DMS79 treated with DMSO at 0.1 percent for 48 hours (cell line): ENCODE results near the gene UBR4.

Source experiments
- DNase-seq: peaks from one replicate; lab custom pipeline; 2025; lab: John Stamatoyannopoulos, UW

Gene UBR4

DNA sequence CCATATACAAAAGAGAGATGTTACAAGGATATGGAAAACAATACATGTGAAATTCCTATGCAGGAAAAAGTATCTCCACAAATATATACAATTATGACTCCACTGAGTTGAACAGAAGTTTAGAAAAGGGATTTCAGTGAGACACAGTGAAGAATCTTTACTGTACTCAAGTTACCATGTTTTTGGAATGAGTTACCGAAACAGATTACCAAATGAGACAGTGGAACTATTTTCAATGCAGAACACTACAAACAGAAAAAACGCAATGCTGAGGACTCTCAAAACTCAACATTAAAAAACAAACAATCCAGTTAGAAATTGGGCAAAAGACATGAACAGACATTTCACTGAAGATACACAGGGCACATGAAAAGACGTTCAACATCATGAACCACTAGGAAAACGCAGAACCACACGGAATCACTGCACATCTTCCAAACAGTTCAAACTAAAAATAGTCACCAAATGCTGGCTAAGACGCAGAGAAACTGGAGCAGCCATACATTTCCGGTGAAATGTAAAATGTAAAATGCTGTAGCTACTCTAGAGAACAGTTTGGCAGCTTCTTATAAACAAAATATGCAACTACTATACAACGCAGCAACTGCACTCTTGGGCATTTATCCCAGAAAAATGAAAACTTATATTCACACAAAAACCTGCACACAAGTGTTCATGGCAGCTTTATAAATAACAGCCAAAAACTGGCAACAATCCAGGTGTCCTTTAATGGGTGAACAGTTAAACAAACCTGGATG lies 118.7 kb downstream of the UBR4 start:
- DNase-seq = no peak

GRCh38 chr1:19089524-19089923 lies 120.5 kb downstream of the UBR4 start:
- DNase-seq = no peak

- no peak for DNase-seq
Observed at GRCh38 chr1:19088717-19089442, 121.2 kb downstream of the UBR4 start.

- DNase-seq = peak; percentile 98
Observed at GRCh38 chr1:19087737-19088594, 122.1 kb downstream of the UBR4 start.

DNA sequence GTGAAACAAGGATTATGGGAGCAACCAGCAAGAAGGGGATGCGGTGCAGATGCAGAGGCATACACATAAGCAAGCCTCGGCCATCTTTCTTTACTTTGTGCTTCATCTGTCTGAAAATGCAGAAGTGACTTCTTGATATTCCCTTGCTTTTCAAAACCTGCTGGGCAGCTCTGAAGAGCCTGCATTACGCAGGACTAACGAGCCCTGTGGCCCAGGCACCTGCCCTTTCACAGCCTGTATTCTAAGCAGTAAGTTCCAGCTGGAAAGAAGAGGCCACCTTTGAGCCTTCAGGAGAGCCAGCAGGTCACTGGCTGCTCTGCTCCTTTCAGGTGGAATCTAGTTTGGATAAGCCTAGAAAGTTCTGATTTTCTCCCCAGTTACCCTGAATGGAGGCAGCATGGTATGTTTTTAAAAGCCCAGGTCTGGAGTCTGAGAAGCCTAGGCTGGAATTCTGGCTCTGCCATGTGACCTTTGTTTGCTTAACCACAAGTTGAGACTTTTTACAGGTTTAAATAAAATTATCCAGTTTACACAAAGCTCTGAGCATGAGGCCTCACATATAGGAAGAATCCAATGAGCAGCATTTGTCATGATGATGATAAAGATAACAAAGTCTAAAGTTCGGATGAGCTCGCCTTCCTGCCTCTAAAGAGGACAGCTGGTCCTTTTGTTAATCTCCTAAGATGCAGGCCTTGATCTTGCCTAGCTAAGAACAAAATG lies 122.9 kb downstream of the UBR4 start:
- DNase-seq = peak; percentile 64

GRCh38 chr1:19086176-19086875 lies 123.7 kb downstream of the UBR4 start:
- DNase-seq = no peak

- no peak for DNase-seq
Observed at GRCh38 chr1:19084206-19084738, 125.8 kb downstream of the UBR4 start.

- DNase-seq = no peak
Observed at GRCh38 chr1:19083081-19083480, 127.0 kb downstream of the UBR4 start.

- no peak for DNase-seq
Observed at GRCh38 chr1:19081218-19081893, 128.7 kb downstream of the UBR4 start.

DNA sequence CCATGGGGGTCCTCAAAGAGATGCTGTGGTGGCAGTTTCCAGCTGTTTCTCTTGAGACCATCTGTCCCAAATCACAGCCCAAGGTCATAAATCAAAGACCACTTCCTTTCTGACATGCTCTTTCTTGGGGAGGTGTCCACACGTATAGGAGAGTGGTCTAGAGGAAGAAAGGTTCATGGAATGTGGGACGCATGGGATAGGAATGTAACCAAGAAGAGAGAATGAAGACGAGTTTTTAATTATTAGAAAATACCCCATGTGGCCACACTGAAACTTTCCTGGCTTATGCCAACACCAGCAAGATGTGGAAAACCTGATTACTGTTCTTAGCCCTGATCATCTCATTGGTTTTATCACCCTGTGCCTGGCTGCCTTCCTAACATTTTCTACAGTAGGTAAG lies 129.3 kb downstream of the UBR4 start:
- no peak for DNase-seq

GRCh38 chr1:19079541-19080472 lies 130.3 kb downstream of the UBR4 start:
- DNase-seq = no peak

DNA sequence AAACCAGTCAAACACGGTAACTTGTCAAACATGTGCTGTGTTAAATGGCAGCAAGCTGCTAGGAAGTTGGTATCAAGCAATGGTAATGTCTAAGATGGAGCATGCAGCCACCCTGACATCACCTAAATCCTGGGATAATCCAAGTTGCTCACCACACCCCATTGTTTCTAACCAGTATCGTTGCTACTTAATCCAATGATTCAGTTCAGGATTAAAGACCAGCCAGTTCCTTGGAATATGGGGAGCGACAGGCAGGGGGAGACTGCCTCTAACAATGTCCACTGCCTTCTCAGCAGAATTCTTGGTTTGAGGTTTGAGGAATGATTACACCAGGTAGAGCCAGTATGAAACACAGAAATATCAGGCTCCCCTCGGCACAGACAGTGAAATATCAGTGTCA lies 131.5 kb downstream of the UBR4 start:
- no peak for DNase-seq

DNA sequence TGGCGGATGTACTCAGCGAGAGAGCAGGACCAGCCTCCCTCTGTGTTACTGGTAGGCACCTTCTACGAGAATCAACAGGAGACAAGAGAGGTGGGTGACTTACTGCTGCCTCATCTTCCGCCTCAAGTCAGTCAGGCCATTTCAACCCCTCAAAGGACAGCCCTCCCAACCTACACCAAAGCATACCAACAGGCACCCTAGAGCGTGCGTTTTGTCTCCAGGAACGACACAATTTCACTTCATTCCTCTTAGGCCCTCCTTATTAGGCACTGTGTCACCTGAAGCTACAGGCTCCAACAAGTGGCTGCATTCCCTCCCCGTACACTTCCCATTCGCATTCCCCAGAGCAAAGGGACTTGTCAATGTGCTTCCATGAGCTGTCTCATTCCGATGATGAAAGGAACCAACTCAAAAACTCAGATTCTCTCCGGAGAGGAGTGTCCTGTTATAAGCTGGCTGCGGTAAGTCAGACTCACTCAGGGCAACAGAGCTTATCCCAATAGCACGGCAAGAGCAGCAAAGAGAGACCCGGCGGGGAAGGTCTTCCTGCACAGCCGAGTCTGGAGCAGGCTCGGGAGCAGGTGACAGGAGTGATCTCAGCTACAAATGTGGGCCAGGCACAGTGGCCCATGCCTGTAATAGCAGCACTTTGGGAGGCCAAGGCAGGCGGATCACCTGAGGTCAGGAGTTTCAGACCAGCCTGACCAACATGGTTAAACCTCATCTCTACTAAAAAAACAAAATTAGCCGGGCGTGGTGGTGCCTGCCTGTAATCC lies 133.0 kb downstream of the UBR4 start:
- no peak for DNase-seq

DNA sequence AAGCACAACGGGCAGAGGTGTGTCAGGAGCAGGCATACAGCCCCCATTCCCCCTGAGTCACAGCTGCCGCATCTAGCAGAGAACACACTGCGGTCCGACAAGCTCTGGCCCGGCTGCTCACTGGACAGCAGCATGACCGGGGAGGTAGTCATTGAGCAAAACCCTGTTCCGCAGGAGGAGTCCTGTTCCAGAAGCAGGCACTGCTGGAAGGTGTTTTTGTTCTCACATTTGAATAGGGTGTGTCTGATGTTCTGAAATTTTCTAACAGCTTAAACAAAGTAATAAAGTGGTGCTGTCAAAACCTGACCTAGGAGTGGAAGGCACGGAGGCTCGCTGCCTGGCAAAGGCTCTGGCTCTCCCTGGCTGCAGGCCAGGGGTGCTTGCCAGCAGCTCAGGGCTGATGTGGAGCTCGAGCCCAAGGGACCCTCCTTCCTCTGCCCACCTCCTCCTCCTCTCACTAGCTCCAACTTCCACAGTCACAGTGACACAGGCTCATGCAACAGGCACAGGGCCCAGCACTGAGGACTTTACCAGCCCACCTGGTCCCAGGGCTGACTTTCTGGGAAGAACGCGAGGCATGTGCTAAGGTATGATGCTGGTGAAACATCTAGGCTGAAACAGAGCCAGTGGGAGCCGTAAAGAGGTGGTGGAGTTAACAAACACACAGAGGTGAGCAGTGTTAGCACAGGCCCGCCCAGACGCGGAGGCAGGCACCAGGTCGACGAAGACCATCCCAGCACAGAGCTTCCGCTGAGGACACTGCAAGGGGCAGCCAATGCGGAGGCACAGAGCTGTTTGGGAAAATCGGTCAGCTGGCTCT lies 135.0 kb downstream of the UBR4 start:
- DNase-seq = peak; percentile 82

DNA sequence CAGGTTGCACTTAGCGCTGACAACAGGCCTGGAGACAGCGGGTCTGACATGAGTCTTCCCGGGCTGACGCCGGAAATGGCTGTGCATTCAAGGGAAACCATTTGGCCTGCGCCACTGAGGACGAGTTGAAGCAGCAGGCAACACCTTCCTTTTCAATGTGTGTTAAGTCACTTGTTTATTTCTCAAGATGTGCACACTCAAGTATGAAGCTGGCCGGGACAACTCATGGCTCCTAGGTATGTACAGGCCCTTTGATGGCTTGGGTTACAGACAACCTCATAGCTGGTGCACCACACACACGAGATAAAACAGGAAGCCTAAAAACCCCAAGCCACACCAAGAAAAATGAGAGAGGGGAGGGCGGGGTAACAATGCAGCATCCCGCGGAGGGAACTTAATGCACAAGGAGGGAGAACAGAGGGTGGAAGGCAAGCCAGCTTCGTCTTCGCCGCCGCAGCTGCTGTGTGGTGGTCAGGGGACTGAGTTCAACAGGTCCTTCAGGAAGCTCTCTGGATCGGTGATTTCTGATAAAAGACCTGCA lies 135.6 kb downstream of the UBR4 start:
- DNase-seq = peak; percentile 81

GRCh38 chr1:19073311-19074186 lies 136.5 kb downstream of the UBR4 start:
- peak; percentile 91 for DNase-seq
